Hematopoietic multipotent progenitor cell treated with erythropoietin and hydrocortisone succinate and interleukin-3 and kit ligand, for 6 days (in vitro differentiated cells): ENCODE measurements around the gene FAM163B.

Source experiments
- DNase-seq: peaks from one replicate; pipeline ENCODE4 v3.0.0-alpha.2; 2015

The FAM163B gene

DNA sequence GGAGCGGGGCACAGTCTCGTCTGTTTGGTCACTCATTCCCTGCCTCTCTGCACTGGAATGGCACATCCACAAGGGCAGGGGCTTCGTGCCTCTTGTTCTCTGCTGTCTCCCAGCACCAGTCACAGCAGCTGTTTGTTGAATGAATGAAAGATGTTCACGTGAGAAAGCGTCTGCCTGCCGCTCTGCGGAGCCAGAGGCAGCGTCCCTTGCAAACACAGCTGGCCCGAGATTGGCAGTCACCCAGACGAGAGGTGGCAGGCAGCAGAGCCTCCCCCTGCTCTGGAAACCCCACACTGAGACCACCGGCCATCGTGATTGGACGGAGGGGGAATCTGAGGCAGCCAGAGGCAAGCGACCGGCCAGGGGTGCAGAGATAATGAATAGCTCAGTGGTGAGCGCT lies 6.0 kb upstream of the FAM163B start:
- DNase-seq = no peak

DNA sequence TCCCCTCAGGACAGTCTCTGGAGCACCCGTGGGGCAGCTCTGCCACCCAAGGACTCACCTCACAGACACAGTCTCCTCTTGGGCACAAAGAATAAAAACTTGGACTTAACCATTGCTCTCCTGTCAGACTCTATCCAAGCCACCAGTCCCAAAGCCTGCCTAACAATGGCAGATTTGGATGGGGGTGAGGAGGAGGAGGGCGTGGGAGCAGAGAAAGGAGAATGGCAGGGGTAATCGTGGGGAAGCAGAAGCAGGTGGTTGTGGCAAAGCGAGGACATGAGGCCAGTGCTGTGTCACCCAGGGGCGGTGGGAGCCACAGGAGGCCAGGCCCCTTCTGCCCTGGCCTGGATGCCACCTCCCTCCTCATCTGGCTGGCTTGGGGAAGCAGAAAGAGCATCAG lies 5.5 kb upstream of the FAM163B start:
- DNase-seq = no peak

DNA sequence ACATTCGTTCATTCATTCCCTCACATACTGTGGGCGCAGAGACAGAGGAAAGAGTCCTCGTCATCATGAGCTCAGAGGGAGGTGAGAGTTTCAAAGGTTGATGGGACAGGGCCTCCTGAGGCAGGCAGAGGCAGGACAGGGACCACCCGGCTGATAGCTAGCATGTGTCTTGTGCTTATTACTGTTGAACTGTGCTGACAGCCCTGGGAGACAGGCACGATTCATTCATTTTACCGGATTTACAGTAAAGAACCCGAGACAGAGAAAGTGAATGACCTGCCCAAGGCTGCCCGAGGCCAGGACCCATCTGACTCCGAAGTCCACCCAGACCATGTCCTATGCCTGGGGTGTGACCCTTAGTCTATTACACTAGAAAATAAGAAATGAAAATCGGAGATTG lies 4.9 kb upstream of the FAM163B start:
- DNase-seq = no peak

DNA sequence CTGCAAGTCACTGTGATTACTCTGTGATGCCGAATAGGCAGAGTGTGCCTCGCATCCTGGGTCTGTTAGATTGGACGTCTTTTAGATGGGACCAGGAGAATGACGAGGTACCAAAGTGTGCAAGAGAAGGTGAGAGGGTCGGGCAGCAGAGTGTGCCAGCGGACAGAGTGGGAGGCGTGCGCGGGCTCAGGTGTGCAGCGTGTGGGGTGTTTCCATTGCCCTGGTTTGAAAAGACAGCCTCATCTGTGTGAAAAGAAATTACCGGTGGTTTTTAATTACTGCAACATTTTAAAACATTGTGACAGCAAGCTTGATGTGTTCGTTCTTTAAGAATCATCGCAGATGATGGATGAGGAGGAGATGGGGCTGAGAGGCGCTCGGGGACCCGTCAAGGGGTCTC lies 4.2 kb upstream of the FAM163B start:
- DNase-seq = no peak

GRCh38 chr9:133612816-133613215 lies 3.6 kb upstream of the FAM163B start:
- DNase-seq = no peak

DNA sequence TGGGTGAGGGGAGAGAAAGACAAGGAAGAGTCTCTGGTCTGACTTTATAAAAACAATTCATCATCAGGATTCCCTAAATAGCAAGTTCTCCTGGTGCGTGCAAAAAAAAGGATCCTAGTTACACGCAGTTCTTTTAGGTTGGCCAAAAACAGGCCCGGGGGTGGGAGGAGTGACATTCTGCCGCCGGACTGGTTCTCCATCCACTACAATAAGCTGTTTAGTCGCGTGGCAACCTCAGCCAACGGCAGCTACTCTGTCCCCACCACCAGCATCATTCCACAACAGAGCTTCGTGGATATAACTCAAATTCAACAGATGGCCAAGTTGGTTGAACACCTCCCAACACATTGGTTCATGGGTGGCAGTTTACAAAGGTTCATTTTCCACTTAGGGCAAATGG lies 2.9 kb upstream of the FAM163B start:
- DNase-seq = no peak

- DNase-seq = no peak
Measured at GRCh38 chr9:133610845-133611244, 1.7 kb upstream of the FAM163B start.

GRCh38 chr9:133608889-133609288 lies 300 bp downstream of the FAM163B start:
- no peak for DNase-seq

DNA sequence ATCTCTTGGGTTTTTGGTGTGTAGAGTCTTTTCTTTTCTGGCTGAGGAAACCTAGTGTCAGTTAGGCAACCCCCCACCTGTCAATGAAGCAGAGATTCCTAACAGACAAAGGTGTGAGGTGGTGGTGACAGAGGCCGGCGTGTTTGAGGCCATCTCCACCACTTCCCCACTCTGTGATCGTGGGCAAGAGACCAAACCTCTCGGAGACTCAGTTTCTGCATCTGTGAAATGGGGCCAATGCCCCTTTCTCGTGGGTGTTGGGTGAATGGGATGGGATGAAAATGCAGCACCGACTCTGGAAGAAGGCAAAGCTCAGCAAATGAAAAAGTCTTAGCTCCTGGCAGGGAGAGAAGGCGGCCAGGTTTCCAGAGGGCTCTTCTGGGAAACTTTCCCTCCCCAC lies 807 bp downstream of the FAM163B start:
- no peak for DNase-seq

DNA sequence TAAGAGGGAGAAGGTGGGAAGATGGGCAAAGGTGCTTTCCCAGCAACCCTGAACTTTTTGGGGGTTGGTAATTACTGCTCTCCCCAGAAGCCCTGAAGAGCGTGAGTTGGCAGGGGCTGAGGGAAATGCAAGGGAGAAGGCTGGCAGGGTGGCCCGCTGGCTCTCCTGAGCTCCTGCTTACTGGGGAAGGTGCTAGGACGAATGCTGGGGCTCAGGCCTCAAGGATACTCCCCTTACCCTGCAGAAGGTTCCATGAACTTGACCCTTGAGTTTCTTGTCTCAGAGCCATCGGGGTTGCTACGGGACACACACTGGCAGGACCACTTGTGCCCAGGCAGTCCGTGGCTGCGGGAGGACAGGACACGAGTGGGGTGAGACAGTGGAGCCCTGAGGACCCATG lies 1.2 kb downstream of the FAM163B start:
- DNase-seq = no peak

DNA sequence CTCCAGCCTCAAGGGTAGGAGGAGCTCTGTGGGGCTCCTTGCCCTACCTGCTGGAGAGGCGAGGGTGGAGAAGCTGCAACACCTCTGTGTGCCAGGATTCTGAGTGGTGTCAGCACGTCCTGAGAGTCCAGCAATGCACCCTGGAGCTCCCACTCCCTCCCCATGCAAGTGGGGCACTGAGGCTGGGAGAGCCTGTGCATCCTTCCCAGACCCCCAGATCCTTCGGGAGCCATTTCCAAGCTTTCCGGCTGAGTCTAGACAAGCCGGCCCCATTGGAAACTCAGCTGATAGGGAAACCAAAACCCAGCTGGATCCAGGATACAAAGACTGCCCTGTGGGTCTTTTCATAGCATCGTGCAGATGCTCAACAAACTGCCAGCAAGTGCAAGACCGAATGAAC lies 1.8 kb downstream of the FAM163B start:
- DNase-seq = no peak

DNA sequence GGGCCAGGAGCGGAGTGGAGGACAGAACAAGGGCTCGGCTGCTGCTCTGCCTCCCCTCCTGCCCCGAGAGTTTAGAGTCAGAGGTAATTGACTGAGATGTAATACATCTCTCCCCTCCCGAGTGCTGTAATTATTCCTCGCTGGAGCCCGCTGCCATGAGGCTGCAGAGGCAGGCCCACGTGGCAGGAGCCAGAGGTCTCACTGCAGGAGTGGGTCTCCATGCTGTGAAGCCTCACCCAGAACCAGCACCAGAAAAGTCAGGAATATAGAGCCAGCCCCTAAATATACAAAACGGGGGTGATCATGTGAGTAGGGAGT lies 2.5 kb downstream of the FAM163B start:
- no peak for DNase-seq

- no peak for DNase-seq
Measured at GRCh38 chr9:133605856-133606707, 3.1 kb downstream of the FAM163B start.

GRCh38 chr9:133605446-133605845 lies 3.7 kb downstream of the FAM163B start:
- DNase-seq = no peak

DNA sequence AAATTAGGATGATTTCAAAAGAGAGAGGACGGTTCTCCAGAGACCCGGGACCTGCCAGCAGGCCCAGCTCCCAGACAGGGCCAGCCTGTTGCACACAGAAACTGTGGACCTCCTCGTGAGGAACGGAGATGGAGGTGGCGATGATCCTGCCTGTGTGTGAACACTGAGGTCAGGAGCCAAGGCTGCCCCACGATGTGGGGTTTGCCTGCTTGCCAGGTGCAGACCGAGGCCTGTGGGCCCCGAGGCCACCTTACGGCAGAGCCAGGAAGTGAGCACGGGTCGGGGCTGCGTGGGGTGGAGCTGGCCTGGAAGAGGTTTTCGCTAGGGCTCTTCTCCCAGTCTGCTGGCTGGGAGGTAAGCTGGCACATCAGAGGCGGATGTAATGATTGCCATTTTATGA lies 4.3 kb downstream of the FAM163B start:
- no peak for DNase-seq

DNA sequence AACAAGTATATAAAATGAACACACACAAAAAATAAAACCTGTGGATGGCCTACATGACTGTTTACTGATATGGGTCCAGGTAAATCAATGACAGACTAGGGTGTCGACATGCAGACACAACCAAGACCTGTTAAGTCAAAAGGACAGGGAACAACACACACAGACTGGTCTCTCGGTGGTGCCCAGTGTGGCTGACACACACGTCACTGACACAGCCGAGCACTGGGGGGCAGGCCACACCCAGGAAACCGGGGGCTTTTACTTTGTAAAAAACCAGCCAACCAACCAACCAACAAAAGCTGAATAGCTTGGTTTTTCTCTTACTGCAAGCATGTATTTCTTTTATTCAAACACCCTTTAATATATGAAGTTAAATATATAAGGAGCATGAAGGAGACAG lies 5.0 kb downstream of the FAM163B start:
- peak; percentile 19 for DNase-seq

DNA sequence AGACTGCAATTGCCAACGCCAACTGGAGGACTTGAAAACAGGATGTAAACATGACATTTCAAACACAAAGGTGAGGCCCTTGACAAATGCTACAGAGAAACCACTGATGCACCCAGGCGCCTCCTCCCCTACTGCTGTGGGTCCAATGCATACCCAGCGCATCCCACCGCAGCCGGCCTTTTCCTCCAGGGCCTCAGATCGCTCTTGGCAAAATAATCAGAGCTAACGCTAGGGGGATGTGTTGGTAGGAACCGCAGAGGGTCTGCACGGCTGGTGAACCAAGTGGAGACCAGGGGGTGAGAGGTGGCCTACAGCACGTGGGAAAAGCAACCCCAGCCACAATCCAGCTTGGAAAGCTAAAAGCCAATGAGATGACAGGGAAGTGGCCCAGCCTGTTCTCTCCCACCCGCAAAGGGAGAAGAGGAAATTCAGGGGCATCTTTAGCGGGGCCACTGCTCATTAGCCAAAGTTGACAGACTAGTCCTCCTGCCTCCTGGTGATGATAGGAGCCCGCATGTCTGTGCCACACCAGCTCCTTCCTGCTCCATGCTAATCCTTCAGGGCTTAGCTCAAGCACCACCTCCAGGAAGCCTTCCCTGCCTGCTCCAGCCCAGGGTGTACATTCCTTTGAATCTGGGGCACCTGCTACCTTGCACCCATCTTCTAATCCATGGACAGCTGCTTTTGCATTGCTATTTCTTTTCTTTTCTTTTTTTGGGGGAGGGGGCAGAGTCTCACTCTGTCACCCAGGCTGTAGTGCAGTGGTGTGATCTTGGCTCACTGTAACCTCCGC lies 5.9 kb downstream of the FAM163B start:
- DNase-seq = no peak

DNA sequence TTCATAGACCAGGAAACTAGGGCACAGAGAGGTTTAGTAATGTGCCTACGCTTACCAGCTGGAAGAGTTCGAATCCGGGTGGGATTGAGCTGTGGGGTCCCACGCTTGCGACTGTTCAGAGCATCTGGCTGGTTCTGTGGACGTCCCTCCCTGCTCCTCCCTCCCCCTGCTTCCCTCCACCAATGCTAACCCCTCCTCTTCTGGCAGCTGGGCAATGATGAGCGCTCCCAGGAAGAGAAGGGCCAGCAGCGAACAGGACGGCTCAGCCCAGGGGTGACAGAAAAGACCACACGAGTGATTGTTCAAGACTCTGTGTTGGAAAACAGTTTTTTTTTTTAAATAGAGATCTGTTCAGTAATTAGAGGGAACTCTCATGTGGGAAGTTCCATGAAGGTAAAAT lies 6.9 kb downstream of the FAM163B start:
- DNase-seq = no peak

DNA sequence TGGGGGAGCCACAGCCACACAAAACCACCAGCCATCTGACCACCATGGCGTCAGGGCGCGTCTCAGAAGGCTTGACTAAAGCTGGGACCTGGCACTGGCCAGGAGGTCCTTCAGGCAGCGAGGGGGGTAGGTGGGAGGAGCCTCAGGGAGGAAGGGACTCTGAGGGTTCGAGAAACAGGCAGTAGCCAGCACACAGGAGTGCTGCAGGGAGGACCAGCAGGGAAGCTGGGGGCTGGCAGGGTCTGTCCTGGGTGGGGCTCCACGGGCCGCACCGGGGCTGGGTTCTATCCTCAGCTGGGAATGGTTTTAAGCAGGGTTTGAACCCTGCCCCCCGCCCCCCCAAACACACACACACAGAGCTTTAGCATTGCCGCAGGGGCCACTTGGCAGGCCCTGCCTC lies 7.4 kb downstream of the FAM163B start:
- DNase-seq = no peak

DNA sequence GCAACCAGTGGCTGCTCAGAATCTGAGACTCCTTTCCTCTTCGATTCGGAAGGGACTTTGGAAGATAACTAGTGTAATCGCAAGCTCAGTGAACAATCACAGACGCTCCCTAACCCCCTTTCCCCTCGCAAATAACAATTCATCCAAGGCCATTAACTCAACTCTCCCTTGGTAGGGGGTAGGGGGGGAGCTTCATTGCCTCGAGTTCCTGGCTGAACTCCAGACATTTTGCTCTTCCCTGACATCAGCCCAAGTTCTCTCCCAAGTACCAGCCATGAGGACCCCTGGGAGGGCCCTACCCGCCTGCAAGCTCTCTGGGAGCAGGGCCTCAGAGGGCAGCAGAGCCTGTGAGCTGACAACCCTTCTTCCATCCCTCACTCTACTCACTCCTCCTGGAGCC lies 8.4 kb downstream of the FAM163B start:
- DNase-seq = no peak

- no peak for DNase-seq
Measured at GRCh38 chr9:133599470-133600173, 9.6 kb downstream of the FAM163B start.

GRCh38 chr9:133598978-133599377 lies 10.2 kb downstream of the FAM163B start:
- DNase-seq = no peak

DNA sequence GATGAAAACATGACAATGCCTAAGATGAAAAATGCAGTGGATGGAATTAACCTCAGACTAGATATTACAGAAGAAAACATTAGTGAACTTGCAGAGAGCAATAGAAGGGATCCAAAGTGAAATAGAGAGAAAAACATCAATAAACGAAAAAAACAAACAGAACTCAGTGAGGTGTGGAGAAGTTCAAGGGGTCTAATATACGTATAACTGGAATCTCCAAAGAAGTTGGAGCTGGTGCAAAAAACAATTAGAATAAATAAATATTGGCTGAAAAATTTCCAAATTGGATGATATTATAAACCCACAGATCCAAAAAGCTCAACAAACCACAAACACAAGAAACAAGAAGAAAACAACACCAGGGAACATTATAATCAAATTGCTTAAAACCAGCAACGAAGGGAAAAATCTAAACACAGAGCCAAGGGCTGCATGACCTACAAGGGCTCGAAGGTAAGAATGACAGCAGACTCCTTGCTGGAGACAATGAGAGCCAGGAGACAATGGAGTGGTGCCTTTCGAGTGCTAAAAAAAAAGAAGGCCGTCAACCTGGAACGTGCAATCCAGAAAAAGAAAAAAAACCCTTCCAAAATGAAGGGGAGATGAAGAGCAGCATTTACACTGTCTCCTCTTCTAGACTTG lies 11.8 kb downstream of the FAM163B start:
- peak; percentile 25 for DNase-seq
